ENCODE data around the gene KATNAL1. TPM values are rescaled to one million over a fixed set of nuclear protein-coding genes. Genes with fewer than 3 reads are reported as not detected.

Gene KATNAL1
- total RNA-seq, 1 donor from 2014 or later, result 10.8 TPM

GRCh38 chr13:30322428-30322827 is 15.1 kb upstream of the KATNAL1 start:
- H3K27ac Mint-ChIP-seq, result no peak overlapping the region
- intact Hi-C loops (cut with micrococcal nuclease), result no loop called here
- no peaks in the 10 kb centered on the region for H3K27me3 Mint-ChIP-seq (ENCODE audit: low read depth)
- H3K36me3 Mint-ChIP-seq (ENCODE audit: low read depth), result peaks cover 10% of the 10 kb centered on the region
- no peak overlapping the region for H3K4me3 Mint-ChIP-seq (ENCODE audit: low read depth)
- no peak for DNase-seq (ENCODE audit: low spot score)
- no peaks in the 10 kb centered on the region for H3K9me3 Mint-ChIP-seq
- H3K4me1 Mint-ChIP-seq (ENCODE audit: low read depth), result peaks cover 9% of the 10 kb centered on the region

GRCh38 chr13:30321256-30321655 is 13.9 kb upstream of the KATNAL1 start:
- peaks cover 10% of the 10 kb centered on the region for H3K36me3 Mint-ChIP-seq (ENCODE audit: low read depth)
- H3K27me3 Mint-ChIP-seq (ENCODE audit: low read depth), result no peaks in the 10 kb centered on the region
- H3K27ac Mint-ChIP-seq, result no peak overlapping the region
- intact Hi-C loops (cut with micrococcal nuclease), result no loop called here
- no peaks in the 10 kb centered on the region for H3K9me3 Mint-ChIP-seq
- DNase-seq (ENCODE audit: low spot score), result no peak
- H3K4me1 Mint-ChIP-seq (ENCODE audit: low read depth), result peaks cover 9% of the 10 kb centered on the region
- H3K4me3 Mint-ChIP-seq (ENCODE audit: low read depth), result no peak overlapping the region

- DNase-seq (ENCODE audit: low spot score), result no peak
- no peaks in the 10 kb centered on the region for H3K27me3 Mint-ChIP-seq (ENCODE audit: low read depth)
- intact Hi-C loops (cut with micrococcal nuclease), result no loop called here
- H3K27ac Mint-ChIP-seq, result no peak overlapping the region
- peaks cover 14% of the 10 kb centered on the region for H3K36me3 Mint-ChIP-seq (ENCODE audit: low read depth)
- no peaks in the 10 kb centered on the region for H3K4me1 Mint-ChIP-seq (ENCODE audit: low read depth)
- no peaks in the 10 kb centered on the region for H3K9me3 Mint-ChIP-seq
- no peak overlapping the region for H3K4me3 Mint-ChIP-seq (ENCODE audit: low read depth)
Measured at GRCh38 chr13:30319655-30320054, 12.3 kb upstream of the KATNAL1 start.

GRCh38 chr13:30319130-30319529 is 11.8 kb upstream of the KATNAL1 start:
- intact Hi-C loops (cut with micrococcal nuclease), result no loop called here
- H3K9me3 Mint-ChIP-seq, result no peaks in the 10 kb centered on the region
- no peaks in the 10 kb centered on the region for H3K27me3 Mint-ChIP-seq (ENCODE audit: low read depth)
- no peak overlapping the region for H3K4me3 Mint-ChIP-seq (ENCODE audit: low read depth)
- no peak overlapping the region for H3K27ac Mint-ChIP-seq
- no peak for DNase-seq (ENCODE audit: low spot score)
- H3K36me3 Mint-ChIP-seq (ENCODE audit: low read depth), result peaks cover 14% of the 10 kb centered on the region
- no peaks in the 10 kb centered on the region for H3K4me1 Mint-ChIP-seq (ENCODE audit: low read depth)

- H3K27ac Mint-ChIP-seq, result no peak overlapping the region
- intact Hi-C loops (cut with micrococcal nuclease), result no loop called here
- H3K9me3 Mint-ChIP-seq, result no peaks in the 10 kb centered on the region
- peaks cover 12% of the 10 kb centered on the region for H3K36me3 Mint-ChIP-seq (ENCODE audit: low read depth)
- peaks cover 2% of the 10 kb centered on the region for H3K4me1 Mint-ChIP-seq (ENCODE audit: low read depth)
- H3K4me3 Mint-ChIP-seq (ENCODE audit: low read depth), result no peak overlapping the region
- DNase-seq (ENCODE audit: low spot score), result no peak
- no peaks in the 10 kb centered on the region for H3K27me3 Mint-ChIP-seq (ENCODE audit: low read depth)
Measured at GRCh38 chr13:30318026-30318425, 10.7 kb upstream of the KATNAL1 start.

- no peak overlapping the region for H3K27ac Mint-ChIP-seq
- intact Hi-C loops (cut with micrococcal nuclease), result no loop called here
- H3K27me3 Mint-ChIP-seq (ENCODE audit: low read depth), result no peaks in the 10 kb centered on the region
- peaks cover 9% of the 10 kb centered on the region for H3K36me3 Mint-ChIP-seq (ENCODE audit: low read depth)
- H3K4me1 Mint-ChIP-seq (ENCODE audit: low read depth), result peaks cover 2% of the 10 kb centered on the region
- DNase-seq (ENCODE audit: low spot score), result no peak
- H3K9me3 Mint-ChIP-seq, result no peaks in the 10 kb centered on the region
- no peak overlapping the region for H3K4me3 Mint-ChIP-seq (ENCODE audit: low read depth)
Measured at GRCh38 chr13:30314562-30314961, 7.2 kb upstream of the KATNAL1 start.

GRCh38 chr13:30314069-30314468 is 6.7 kb upstream of the KATNAL1 start:
- no peak overlapping the region for H3K27ac Mint-ChIP-seq
- H3K4me3 Mint-ChIP-seq (ENCODE audit: low read depth), result no peak overlapping the region
- H3K9me3 Mint-ChIP-seq, result no peaks in the 10 kb centered on the region
- H3K27me3 Mint-ChIP-seq (ENCODE audit: low read depth), result no peaks in the 10 kb centered on the region
- no peak for DNase-seq (ENCODE audit: low spot score)
- peaks cover 8% of the 10 kb centered on the region for H3K36me3 Mint-ChIP-seq (ENCODE audit: low read depth)
- H3K4me1 Mint-ChIP-seq (ENCODE audit: low read depth), result peaks cover 4% of the 10 kb centered on the region
- intact Hi-C loops (cut with micrococcal nuclease), result no loop called here

GRCh38 chr13:30313311-30313710 is 6.0 kb upstream of the KATNAL1 start:
- H3K9me3 Mint-ChIP-seq, result no peaks in the 10 kb centered on the region
- peaks cover 10% of the 10 kb centered on the region for H3K4me1 Mint-ChIP-seq (ENCODE audit: low read depth)
- no peaks in the 10 kb centered on the region for H3K27me3 Mint-ChIP-seq (ENCODE audit: low read depth)
- intact Hi-C loops (cut with micrococcal nuclease), result no loop called here
- peaks cover 8% of the 10 kb centered on the region for H3K36me3 Mint-ChIP-seq (ENCODE audit: low read depth)
- no peak for DNase-seq (ENCODE audit: low spot score)
- H3K4me3 Mint-ChIP-seq (ENCODE audit: low read depth), result no peak overlapping the region
- no peak overlapping the region for H3K27ac Mint-ChIP-seq

- no peaks in the 10 kb centered on the region for H3K27me3 Mint-ChIP-seq (ENCODE audit: low read depth)
- no peaks in the 10 kb centered on the region for H3K9me3 Mint-ChIP-seq
- peaks cover 8% of the 10 kb centered on the region for H3K36me3 Mint-ChIP-seq (ENCODE audit: low read depth)
- peaks cover 10% of the 10 kb centered on the region for H3K4me1 Mint-ChIP-seq (ENCODE audit: low read depth)
- DNase-seq (ENCODE audit: low spot score), result no peak
- intact Hi-C loops (cut with micrococcal nuclease), result no loop called here
- no peak overlapping the region for H3K27ac Mint-ChIP-seq
- no peak overlapping the region for H3K4me3 Mint-ChIP-seq (ENCODE audit: low read depth)
Measured at GRCh38 chr13:30312904-30313303, 5.6 kb upstream of the KATNAL1 start.

- Mint-ChIP-seq H3K4me3 (ENCODE audit: low read depth) (peak overlapping the region; percentile 30), H3K9me3 (no peaks in the 10 kb centered on the region), H3K27me3 (ENCODE audit: low read depth) (no peaks in the 10 kb centered on the region), H3K27ac (peak overlapping the region; percentile 0), H3K36me3 (ENCODE audit: low read depth) (no peaks in the 10 kb centered on the region), H3K4me1 (ENCODE audit: low read depth) (peaks cover 34% of the 10 kb centered on the region)
- no peak for DNase-seq (ENCODE audit: low spot score)
- intact Hi-C loops (cut with micrococcal nuclease), result loop anchor here (5.0 to 10.0 kb wide), 6 partner anchors 56 to 551 kb away; partner anchors contain the start of gene UBE2L5
Measured at GRCh38 chr13:30308548-30308947, 1.2 kb upstream of the KATNAL1 start.

- Mint-ChIP-seq H3K4me1 (ENCODE audit: low read depth) (peaks cover 38% of the 10 kb centered on the region), H3K27ac (no peak overlapping the region), H3K36me3 (ENCODE audit: low read depth) (no peaks in the 10 kb centered on the region), H3K27me3 (ENCODE audit: low read depth) (no peaks in the 10 kb centered on the region), H3K9me3 (no peaks in the 10 kb centered on the region), H3K4me3 (ENCODE audit: low read depth) (peak overlapping the region; percentile 86)
- DNase-seq (ENCODE audit: low spot score), result no peak
- intact Hi-C loops (cut with micrococcal nuclease), result loop anchor here (2.0 to 10.0 kb wide), 9 partner anchors 56 to 551 kb away; partner anchors contain the start of genes HMGB1, UBE2L5 and USPL1
Measured at GRCh38 chr13:30307971-30308290, 580 bp upstream of the KATNAL1 start.

- intact Hi-C loops (cut with micrococcal nuclease), result loop anchor here (2.0 to 10.0 kb wide), 9 partner anchors 54 to 549 kb away; partner anchors contain the start of genes HMGB1, UBE2L5 and USPL1
- Mint-ChIP-seq H3K36me3 (ENCODE audit: low read depth) (no peaks in the 10 kb centered on the region), H3K27ac (peak overlapping the region; percentile 80), H3K4me3 (ENCODE audit: low read depth) (peak overlapping the region; percentile 86), H3K27me3 (ENCODE audit: low read depth) (no peaks in the 10 kb centered on the region), H3K4me1 (ENCODE audit: low read depth) (peaks cover 38% of the 10 kb centered on the region), H3K9me3 (no peaks in the 10 kb centered on the region)
- DNase-seq (ENCODE audit: low spot score), result peak; percentile 88
Measured at GRCh38 chr13:30306762-30307193, 573 bp downstream of the KATNAL1 start.

- H3K9me3 Mint-ChIP-seq, result no peaks in the 10 kb centered on the region
- no peak overlapping the region for H3K27ac Mint-ChIP-seq
- H3K36me3 Mint-ChIP-seq (ENCODE audit: low read depth), result no peaks in the 10 kb centered on the region
- no peak for DNase-seq (ENCODE audit: low spot score)
- intact Hi-C loops (cut with micrococcal nuclease), result loop anchor here (5.0 to 10.0 kb wide), 6 partner anchors 53 to 548 kb away; partner anchors contain the start of gene UBE2L5
- H3K27me3 Mint-ChIP-seq (ENCODE audit: low read depth), result no peaks in the 10 kb centered on the region
- peaks cover 38% of the 10 kb centered on the region for H3K4me1 Mint-ChIP-seq (ENCODE audit: low read depth)
- peak overlapping the region; percentile 24 for H3K4me3 Mint-ChIP-seq (ENCODE audit: low read depth)
Measured at GRCh38 chr13:30305456-30305970, 1.8 kb downstream of the KATNAL1 start.

Data from activated T-helper 2 cell treated with anti-CD3 and anti-CD28 coated beads, Interferon-gamma antibody, Interleukin-2, Interleukin-4, amounts not matched to agents 10 μg/mL and 5 μg/mL and 100 μg/mL, durations not matched to agents 14 hours and 24 hours and 36 hours (primary cell).